ENCODE data around the gene SLC19A1.
"Not testable (repeated sequence)": the region's sequence is repeated elsewhere in the genome, so short reads cannot be mapped to it uniquely, and the experiment has no call there.

The SLC19A1 gene

GRCh38 chr21:45533846-45534635 is 8.2 kb downstream of the SLC19A1 start:
- no peak for DNase-seq (ENCODE audit: low read depth in 1 of 2, low spot score in 1 of 2)

- DNase-seq (ENCODE audit: low read depth in 1 of 2, low spot score in 1 of 2) = no peak
Observed at GRCh38 chr21:45533361-45533845, 8.8 kb downstream of the SLC19A1 start.

GRCh38 chr21:45532826-45533360 is 9.3 kb downstream of the SLC19A1 start:
- DNase-seq (ENCODE audit: low read depth in 1 of 2, low spot score in 1 of 2) = no peak

GRCh38 chr21:45531393-45532215 is 10.6 kb downstream of the SLC19A1 start:
- no peak for DNase-seq (ENCODE audit: low read depth in 1 of 2, low spot score in 1 of 2)

- DNase-seq (ENCODE audit: low read depth in 1 of 2, low spot score in 1 of 2) = not testable (repeated sequence)
Observed at GRCh38 chr21:45531114-45531392, 11.2 kb downstream of the SLC19A1 start.

- DNase-seq (ENCODE audit: low read depth in 1 of 2, low spot score in 1 of 2) = no peak
Observed at GRCh38 chr21:45530423-45531113, 11.7 kb downstream of the SLC19A1 start.

- DNase-seq (ENCODE audit: low read depth in 1 of 2, low spot score in 1 of 2) = no peak
Observed at GRCh38 chr21:45529785-45530422, 12.3 kb downstream of the SLC19A1 start.

GRCh38 chr21:45528981-45529784 is 13.1 kb downstream of the SLC19A1 start:
- no peak for DNase-seq (ENCODE audit: low read depth in 1 of 2, low spot score in 1 of 2)

GRCh38 chr21:45528028-45528705 is 14.1 kb downstream of the SLC19A1 start:
- DNase-seq (ENCODE audit: low read depth in 1 of 2, low spot score in 1 of 2) = no peak

GRCh38 chr21:45527151-45527999 is 14.9 kb downstream of the SLC19A1 start:
- not testable (repeated sequence) for DNase-seq (ENCODE audit: low read depth in 1 of 2, low spot score in 1 of 2)

- no peak for DNase-seq (ENCODE audit: low read depth in 1 of 2, low spot score in 1 of 2)
Observed at GRCh38 chr21:45525910-45526306, 16.3 kb downstream of the SLC19A1 start.

- DNase-seq (ENCODE audit: low read depth in 1 of 2, low spot score in 1 of 2) = no peak
Observed at GRCh38 chr21:45525153-45525909, 16.9 kb downstream of the SLC19A1 start.

GRCh38 chr21:45524756-45525152 is 17.5 kb downstream of the SLC19A1 start:
- DNase-seq (ENCODE audit: low read depth in 1 of 2, low spot score in 1 of 2) = no peak

GRCh38 chr21:45523411-45524101 is 18.7 kb downstream of the SLC19A1 start:
- no peak for DNase-seq (ENCODE audit: low read depth in 1 of 2, low spot score in 1 of 2)

- DNase-seq (ENCODE audit: low read depth in 1 of 2, low spot score in 1 of 2) = no peak
Observed at GRCh38 chr21:45522986-45523385, 19.3 kb downstream of the SLC19A1 start.

- no peak for DNase-seq (ENCODE audit: low read depth in 1 of 2, low spot score in 1 of 2)
Observed at GRCh38 chr21:45522381-45522780, 19.9 kb downstream of the SLC19A1 start.

- DNase-seq (ENCODE audit: low read depth in 1 of 2, low spot score in 1 of 2) = no peak
Observed at GRCh38 chr21:45521241-45521640, 21.0 kb downstream of the SLC19A1 start.
